H1 (cell line): ENCODE measurements around the gene TOR4A. TPM values are rescaled to one million over a fixed set of nuclear protein-coding genes. Genes with fewer than 3 reads are reported as not detected.

Experiments used
- CTCF ChIA-PET: fragments of 300-600 bp; sonication (Branson Sonifier 250); formaldehyde crosslinking; loops from one replicate; lab custom pipeline; 2021; ENCODE audit not compliant: partially characterized antibody; lab: Charles Lee
- POLR2A ChIA-PET: fragments of 300-600 bp; sonication (Branson Sonifier 250); formaldehyde crosslinking; loops from one replicate; lab custom pipeline; 2021; ENCODE audit warnings: inconsistent platforms; ENCODE audit not compliant: partially characterized antibody; lab: Charles Lee
- DNase-seq, 2 experiments: peaks; one replicate each; pipeline versions ENCODE4 v3.0.0 to v3.0.0-alpha.2; 2010 to 2022; ENCODE audit warnings: low spot score in 2 of 2, low read depth in 1 of 2, mixed read lengths in 1 of 2
- FAIRE-seq: peaks from 2 replicates; lab custom pipeline; 2011; peaks lifted over from hg19 to GRCh38; lab: Jason Lieb, UNC
- H2AFZ ChIP-seq: 2 replicates; pipeline ENCODE4 v1.8.1; 2012; ENCODE audit warnings: low read length, inconsistent platforms
- H2AK5ac ChIP-seq: 2 replicates; pipeline ENCODE4 v1.6.1; 2013; ENCODE audit warnings: low read depth, low read length
- H2BK120ac ChIP-seq: replicated peaks from 2 replicates; pipeline ENCODE3; 2013; ENCODE audit warnings: low read depth, low read length, inconsistent platforms
- H2BK12ac ChIP-seq: 2 replicates; pipeline ENCODE4 v1.6.1; 2013; ENCODE audit warnings: low read depth, low read length
- H2BK15ac ChIP-seq: 2 replicates; pipeline ENCODE4 v1.6.1; 2013; ENCODE audit warnings: low read length
- H2BK20ac ChIP-seq: 2 replicates; pipeline ENCODE4 v1.6.1; 2013; ENCODE audit warnings: low read length
- H2BK5ac ChIP-seq: 2 replicates; pipeline ENCODE4 v1.6.1; 2013; ENCODE audit warnings: low read depth, low read length
- H3K14ac ChIP-seq: 2 replicates; pipeline ENCODE4 v1.6.1; 2013; ENCODE audit warnings: inconsistent platforms; ENCODE audit not compliant: insufficient read length
- H3K18ac ChIP-seq: 2 replicates; pipeline ENCODE4 v1.6.1; 2013; ENCODE audit warnings: low read length; ENCODE audit errors: extremely low read depth
- H3K23ac ChIP-seq: 2 replicates; pipeline ENCODE4 v1.6.1; 2013; ENCODE audit warnings: inconsistent platforms; ENCODE audit not compliant: insufficient read length
- H3K23me2 ChIP-seq: 2 replicates; pipeline ENCODE4 v1.6.1; 2013; ENCODE audit warnings: low read depth, low read length
- H3K27ac ChIP-seq: 2 replicates; pipeline ENCODE4 v1.6.1; 2011; ENCODE audit warnings: low read depth, low read length, inconsistent platforms
- H3K27me3 ChIP-seq, 4 experiments: replicated peaks in 1 of 4; 1 replicate in 1 of 4; 2 replicates in 3 of 4; pipeline versions ENCODE4 v1.6.1 to v1.8.1; 2011 to 2013; ENCODE audit warnings: low read length in 3 of 4, mild to moderate bottlenecking in 3 of 4, inconsistent platforms in 2 of 4, mixed read lengths in 2 of 4, moderate library complexity in 1 of 4; ENCODE audit not compliant: control insufficient read depth in 3 of 4, insufficient read depth in 3 of 4; ENCODE audit errors: extremely low read depth in 1 of 4
- H3K36me3 ChIP-seq, 4 experiments: 2 replicates each; pipeline versions ENCODE4 v1.6.1 to v1.8.1; 2011 to 2013; ENCODE audit warnings: mild to moderate bottlenecking in 4 of 4, low read length in 3 of 4, moderate library complexity in 2 of 4, control low read depth in 1 of 4, inconsistent platforms in 1 of 4; ENCODE audit not compliant: insufficient read depth in 4 of 4, control insufficient read depth in 2 of 4
- H3K4ac ChIP-seq: replicated peaks from 2 replicates; pipeline ENCODE3; 2013; ENCODE audit warnings: low read length, low read depth, mixed read lengths, inconsistent platforms; ENCODE audit not compliant: insufficient read length
- H3K4me1 ChIP-seq, 4 experiments: replicated peaks in 1 of 4; 1 replicate in 1 of 4; 2 replicates in 3 of 4; pipeline versions ENCODE4 v1.6.1 to v1.8.1; 2011 to 2013; ENCODE audit warnings: low read length in 3 of 4, inconsistent platforms in 2 of 4, mixed read lengths in 1 of 4; ENCODE audit not compliant: insufficient read depth in 4 of 4, control insufficient read depth in 3 of 4
- H3K4me2 ChIP-seq, 2 experiments: 2 replicates each; pipeline versions ENCODE4 v1.6.1 to v1.8.1; 2011 to 2013; ENCODE audit warnings: low read depth in 2 of 2, low read length in 2 of 2, control low read depth in 1 of 2, inconsistent platforms in 1 of 2, mild to moderate bottlenecking in 1 of 2; ENCODE audit not compliant: insufficient read depth in 1 of 2
- H3K4me3 ChIP-seq, 4 experiments: fragments of 200-600, 300-600 bp in 1 of 4; sonication (generic), shearing (Covaris generic), sonication (Bioruptor Twin) in 1 of 4; 2 replicates each; pipeline versions ENCODE4 v1.5.1 to v1.8.1; 2011 to 2016; ENCODE audit warnings: low read length in 4 of 4, low read depth in 3 of 4, control low read depth in 2 of 4, inconsistent platforms in 2 of 4, mild to moderate bottlenecking in 2 of 4, mixed read lengths in 1 of 4, moderate library complexity in 1 of 4; ENCODE audit not compliant: insufficient read depth in 2 of 4; ENCODE audit errors: extremely low read depth in 1 of 4
- H3K56ac ChIP-seq: replicated peaks from 2 replicates; pipeline ENCODE3; 2013; ENCODE audit warnings: low read depth, mild to moderate bottlenecking, mixed read lengths, low read length, inconsistent platforms; ENCODE audit not compliant: insufficient read length
- H3K79me1 ChIP-seq: 2 replicates; pipeline ENCODE4 v1.6.1; 2013; ENCODE audit warnings: low read depth, low read length, control low read depth
- H3K79me2 ChIP-seq, 2 experiments: 2 replicates each; pipeline versions ENCODE4 v1.6.1 to v1.8.1; 2012 to 2013; ENCODE audit warnings: low read length in 2 of 2, mild to moderate bottlenecking in 2 of 2, inconsistent platforms in 1 of 2; ENCODE audit not compliant: insufficient read depth in 2 of 2, control insufficient read depth in 1 of 2
- H3K9ac ChIP-seq, 4 experiments: replicated peaks in 1 of 4; 1 replicate in 1 of 4; 2 replicates in 3 of 4; pipeline versions ENCODE4 v1.6.1 to v1.8.1; 2011 to 2013; ENCODE audit warnings: low read depth in 3 of 4, low read length in 3 of 4, control low read depth in 2 of 4, mild to moderate bottlenecking in 2 of 4, moderate library complexity in 2 of 4, inconsistent platforms in 1 of 4; ENCODE audit errors: extremely low read depth in 1 of 4
- H3K9me3 ChIP-seq, 2 experiments: 2 replicates each; pipeline versions ENCODE4 v1.6.1 to v1.8.1; 2012 to 2013; ENCODE audit warnings: mild to moderate bottlenecking in 2 of 2, moderate library complexity in 2 of 2, control low read depth in 1 of 2, inconsistent platforms in 1 of 2, low read depth in 1 of 2, low read length in 1 of 2, mixed read lengths in 1 of 2; ENCODE audit not compliant: insufficient read depth in 2 of 2
- H4K20me1 ChIP-seq, 2 experiments: replicated peaks in 1 of 2; 2 replicates each; pipeline versions ENCODE3 to v1.8.1; 2011 to 2013; ENCODE audit warnings: inconsistent platforms in 2 of 2, low read length in 2 of 2, mild to moderate bottlenecking in 1 of 2; ENCODE audit not compliant: insufficient read depth in 2 of 2, control insufficient read depth in 1 of 2
- H4K5ac ChIP-seq: 2 replicates; pipeline ENCODE4 v1.6.1; 2013; ENCODE audit warnings: low read length, low read depth, mixed read lengths, inconsistent platforms; ENCODE audit not compliant: insufficient read length
- H4K8ac ChIP-seq: 2 replicates; pipeline ENCODE4 v1.8.0; 2013; ENCODE audit warnings: mild to moderate bottlenecking, moderate library complexity, low read length, inconsistent platforms; ENCODE audit not compliant: insufficient read depth; ENCODE audit errors: extremely low read depth
- H4K91ac ChIP-seq: replicated peaks from 2 replicates; pipeline ENCODE3; 2013; ENCODE audit warnings: low read length, mixed read lengths, inconsistent platforms; ENCODE audit not compliant: insufficient read length
- ATF3 ChIP-seq: IDR thresholded peaks from 2 replicates; pipeline ENCODE4 v1.6.1; 2011; ENCODE audit warnings: low read depth, mild to moderate bottlenecking, low read length; ENCODE audit not compliant: insufficient read depth
- BRCA1 ChIP-seq: IDR thresholded peaks from 2 replicates; pipeline ENCODE4 v1.6.1; 2012; ENCODE audit warnings: low read depth, low read length, improper control_type of control experiment
- CBX8 ChIP-seq: fragments of 300-800, 300-1000 bp; sonication (generic); IDR thresholded peaks from 2 replicates; pipeline ENCODE4 v1.7.1; 2016; ENCODE audit warnings: low read depth, low read length, borderline replicate concordance
- EP300 ChIP-seq, 2 experiments: IDR thresholded peaks; 1 replicate in 1 of 2; 2 replicates in 1 of 2; pipeline ENCODE4 v1.6.1; 2011 to 2012; ENCODE audit warnings: low read depth in 2 of 2, low read length in 2 of 2, mild to moderate bottlenecking in 2 of 2, borderline replicate concordance in 1 of 2, inconsistent platforms in 1 of 2, moderate library complexity in 1 of 2
- GTF2F1 ChIP-seq: IDR thresholded peaks from 2 replicates; pipeline ENCODE4 v1.6.1; 2012; ENCODE audit warnings: low read depth, low read length, improper control_type of control experiment, borderline replicate concordance
- HDAC2 ChIP-seq, 2 experiments: fragments of 300-600 bp in 1 of 2; sonication (generic) in 1 of 2; IDR thresholded peaks; 2 replicates each; pipeline ENCODE4 v1.6.1; 2011 to 2012; ENCODE audit warnings: low read depth in 2 of 2, low read length in 2 of 2, mild to moderate bottlenecking in 2 of 2, moderate library complexity in 2 of 2, borderline replicate concordance in 1 of 2, inconsistent platforms in 1 of 2
- JUND ChIP-seq: IDR thresholded peaks from 2 replicates; pipeline ENCODE4 v1.6.1; 2011; ENCODE audit warnings: mild to moderate bottlenecking, improper control_type of control experiment, low read length
- RBBP5 ChIP-seq: IDR thresholded peaks from 2 replicates; pipeline ENCODE4 v1.7.1; 2012; ENCODE audit warnings: low read depth, mild to moderate bottlenecking, inconsistent platforms, low read length, moderate library complexity, borderline replicate concordance
- SIRT6 ChIP-seq: IDR thresholded peaks from one replicate; pipeline ENCODE4 v1.7.1; 2012; ENCODE audit warnings: low read length, inconsistent platforms
- TAF1 ChIP-seq: IDR thresholded peaks from 2 replicates; pipeline ENCODE4 v1.6.1; 2011; ENCODE audit warnings: mild to moderate bottlenecking, low read depth, low read length
- WGBS, 2 experiments: shearing (Covaris generic) in 1 of 2; methylation state at CpG; one replicate each; pipeline versions ENCODE4 v1.1.6 to v1.1.7; 2013 to 2015; ENCODE audit warnings: low lambda C conversion rate in 2 of 2, mixed read lengths in 2 of 2, inconsistent platforms in 1 of 2, low coverage in 1 of 2, missing lambda C conversion rate in 1 of 2; ENCODE audit not compliant: insufficient replicate concordance in 2 of 2, insufficient coverage in 1 of 2, insufficient read length in 1 of 2; ENCODE audit errors: extremely low coverage in 1 of 2, missing lambda C conversion rate in 1 of 2; 5-methylcytosine and 5-hydroxymethylcytosine counted together
- polyA plus RNA-seq, 7 experiments: library from polyadenylated mRNA; depleted of rRNA in 3 of 7; stranded (reverse) in 5 of 7; unstranded in 2 of 7; fragments of >200 nt in 5 of 7; fragments of 200-250 nt in 2 of 7; gene quantifications; 1 replicate in 5 of 7; 2 replicates in 1 of 7; 4 replicates in 1 of 7; pipeline versions ENCODE4 v1.2.1 to v1.2.3, GENCODE V29; 2011 to 2013; ENCODE audit warnings: missing spikeins in 2 of 7, mixed read lengths in 2 of 7
- total RNA-seq: library from RNA; stranded (reverse); fragmentation: NEBNext Ultra II Directional; extraction: Animal tissue kit (Norgen Biotek cat#: 25700); gene quantifications from 2 replicates; pipeline ENCODE4 v1.2.1, GENCODE V29; 2021

Gene TOR4A
- total and polyA plus RNA-seq, 2 of the 8 experiments (the other 6 are each of a cell fraction or from before 2014, with no cell fraction given) = 8.4 to 9.3 TPM

GRCh38 chr9:137251490-137252268 lies 25.8 kb upstream of the TOR4A start:
- Histone ChIP-seq H3K79me1 (peaks cover 8% of the 10 kb centered on the region), H2BK5ac (0 out of 2 replicates have a peak overlapping the region, but pooled peaks have one; percentile 44), H3K4me2 (0 out of 4 replicates have a peak overlapping the region, but pooled peaks of 1 of the 2 experiments have one; percentile 28), H2BK20ac (no peak overlapping the region), H2BK15ac (no peak overlapping the region; the same call in 1 of the 2 replicates), H3K23me2 (peaks cover 14% of the 10 kb centered on the region; the same call in 1 of the 2 replicates), H4K91ac (no peak overlapping the region), H2AK5ac (0 out of 2 replicates have a peak overlapping the region, but pooled peaks have one; percentile 83), H4K8ac (peak overlapping the region; percentile 74; the same call in 1 of the 2 replicates), H3K23ac (no peak overlapping the region), H2BK12ac (no peak overlapping the region), H3K18ac (no peak overlapping the region), H3K56ac (no peak overlapping the region), H3K4ac (peak overlapping the region; percentile 85), H3K14ac (no peak overlapping the region), H3K9ac (no peak overlapping the region), H3K79me2 (peaks cover 0 to 11% of the 10 kb centered on the region in 2 experiments; a peak in 2 of 4 replicates), H2AFZ (no peak overlapping the region), H3K36me3 (peaks cover 0 to 5% (median under 1%) of the 10 kb centered on the region in 4 experiments; a peak in 1 of 8 replicates), H3K9me3 (no peaks in the 10 kb centered on the region), H4K5ac (no peak overlapping the region), H2BK120ac (no peak overlapping the region), H3K4me3 (no peak overlapping the region), H3K4me1 (peaks cover 0 to 21% (median 16%) of the 10 kb centered on the region in 4 experiments; a peak in 5 of 7 replicates), H3K27me3 (peaks cover 0 to 7% (median 0%) of the 10 kb centered on the region in 4 experiments; a peak in 3 of 7 replicates), H4K20me1 (peaks cover 0 to 4% of the 10 kb centered on the region in 2 experiments), H3K27ac (no peak overlapping the region)
- DNase-seq (no peak), FAIRE-seq (no peak)
- POLR2A ChIA-PET = interaction anchor here (47.8 to 69.9 kb wide), 2 partner anchors 5 to 17 kb away, joined by 1462 read pairs; partner anchors contain the start of genes CYSRT1, NDOR1, NELFB and RNF208
- CTCF ChIA-PET = interaction anchor here (0.7 to 1.3 kb wide), 6 partner anchors 9 to 57 kb away, joined by 3 to 4 read pairs (median 3); partner anchors contain the start of gene TOR4A
- WGBS, 2 experiments = 94% methylated on average over 17 of the region's 22 CpGs; no CpG with 5 or more reads in 1 of the 2 experiments
- TF ChIP-seq SIRT6 (no peak), JUND (no peak), TAF1 (no peak), HDAC2 (IDR thresholded peaks at IDR 0.05; ENCODE audit: borderline replicate concordance in 1 of 2, low read depth in 2 of 2, low read length in 2 of 2) (no peak), GTF2F1 (no peak), ATF3 (no peak), BRCA1 (no peak), RBBP5 (no peak), EP300 (IDR thresholded peaks at IDR 0.05; ENCODE audit: borderline replicate concordance in 1 of 2, low read depth in 2 of 2, low read length in 2 of 2) (no peak), CBX8 (no peak)
